Glutamatergic neuron (in vitro differentiated cells): ENCODE data around the gene TSC22D1. TPM values are rescaled to one million over a fixed set of nuclear protein-coding genes. Genes with fewer than 3 reads are reported as not detected.

ENCODE experiments used
- DNase-seq: peaks from one replicate; pipeline ENCODE4 v3.0.0; 2022
- H3K27ac Mint-ChIP-seq: one replicate; pipeline ENCODE4 v1.8.0; 2020; ENCODE audit warnings: mild to moderate bottlenecking, mixed read lengths, inconsistent platforms; ENCODE audit not compliant: unreplicated experiment
- H3K27me3 Mint-ChIP-seq: one replicate; pipeline ENCODE4 v1.8.0; 2020; ENCODE audit warnings: mild to moderate bottlenecking, moderate library complexity, mixed read lengths, inconsistent platforms; ENCODE audit not compliant: unreplicated experiment
- H3K36me3 Mint-ChIP-seq: one replicate; pipeline ENCODE4 v1.8.0; 2020; ENCODE audit warnings: mild to moderate bottlenecking, mixed read lengths, inconsistent platforms; ENCODE audit not compliant: unreplicated experiment
- H3K4me1 Mint-ChIP-seq: one replicate; pipeline ENCODE4 v1.8.0; 2020; ENCODE audit warnings: mild to moderate bottlenecking, low read depth, mixed read lengths, inconsistent platforms; ENCODE audit not compliant: unreplicated experiment
- H3K4me3 Mint-ChIP-seq: one replicate; pipeline ENCODE4 v1.8.0; 2020; ENCODE audit warnings: mild to moderate bottlenecking, mixed read lengths, inconsistent platforms; ENCODE audit not compliant: unreplicated experiment
- H3K9me3 Mint-ChIP-seq: one replicate; pipeline ENCODE4 v1.8.0; 2020; ENCODE audit warnings: mild to moderate bottlenecking, moderate library complexity, mixed read lengths, inconsistent platforms; ENCODE audit not compliant: unreplicated experiment
- CTCF ChIP-seq: fragments of 200-600 bp; sonication (generic); IDR thresholded peaks from one replicate; pipeline ENCODE4 v1.5.0; 2021; ENCODE audit not compliant: partially characterized antibody, unreplicated experiment
- total RNA-seq: library from RNA; stranded (reverse); fragmentation: NEBNext Ultra II Directional; extraction: Animal tissue kit (Norgen Biotek cat#: 25700); gene quantifications from one replicate; pipeline ENCODE4 v1.2.1, GENCODE V29; 2021; ENCODE audit not compliant: unreplicated experiment

TSC22D1 gene
- total RNA-seq, 1 donor from 2014 or later, result 111 TPM

GRCh38 chr13:44487989-44488388, 88.1 kb downstream of the TSC22D1 start:
- no peak for DNase-seq
- Mint-ChIP-seq H3K27ac (no peak overlapping the region), H3K4me3 (no peak overlapping the region), H3K9me3 (no peaks in the 10 kb centered on the region), H3K36me3 (no peaks in the 10 kb centered on the region), H3K27me3 (no peaks in the 10 kb centered on the region), H3K4me1 (peaks cover 3% of the 10 kb centered on the region)
- TF ChIP-seq CTCF, result no peak

DNA sequence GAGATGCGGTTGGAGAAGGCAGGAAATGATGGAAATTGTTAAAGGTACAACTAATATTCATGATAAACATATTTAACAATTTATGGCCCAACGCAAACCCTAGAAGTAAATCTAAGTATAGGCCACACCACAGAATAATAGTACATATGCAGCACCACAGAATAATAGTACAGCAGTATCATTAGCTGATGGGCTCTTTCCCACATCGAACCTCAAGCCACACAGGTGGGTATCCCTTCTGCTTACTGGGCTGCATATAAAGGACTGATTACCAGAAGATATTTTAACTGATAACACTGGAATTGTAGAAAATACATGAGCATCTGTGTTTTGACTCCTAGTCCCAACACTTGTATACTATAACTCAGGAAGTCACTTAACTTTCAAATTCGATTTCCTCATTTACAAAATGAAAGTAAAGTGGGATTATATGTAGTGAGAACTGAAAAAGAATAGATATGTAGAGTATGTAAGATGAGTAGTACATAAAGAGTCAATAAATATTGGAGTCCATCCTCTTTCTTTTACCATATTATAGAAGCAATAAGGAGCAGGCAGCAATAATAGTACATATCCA, 91.5 kb downstream of the TSC22D1 start:
- H3K4me3 Mint-ChIP-seq, result no peak overlapping the region
- TF ChIP-seq CTCF, result no peak
- H3K36me3 Mint-ChIP-seq, result no peaks in the 10 kb centered on the region
- no peak overlapping the region for H3K27ac Mint-ChIP-seq
- no peaks in the 10 kb centered on the region for H3K9me3 Mint-ChIP-seq
- H3K27me3 Mint-ChIP-seq, result no peaks in the 10 kb centered on the region
- no peak for DNase-seq
- no peaks in the 10 kb centered on the region for H3K4me1 Mint-ChIP-seq

DNA sequence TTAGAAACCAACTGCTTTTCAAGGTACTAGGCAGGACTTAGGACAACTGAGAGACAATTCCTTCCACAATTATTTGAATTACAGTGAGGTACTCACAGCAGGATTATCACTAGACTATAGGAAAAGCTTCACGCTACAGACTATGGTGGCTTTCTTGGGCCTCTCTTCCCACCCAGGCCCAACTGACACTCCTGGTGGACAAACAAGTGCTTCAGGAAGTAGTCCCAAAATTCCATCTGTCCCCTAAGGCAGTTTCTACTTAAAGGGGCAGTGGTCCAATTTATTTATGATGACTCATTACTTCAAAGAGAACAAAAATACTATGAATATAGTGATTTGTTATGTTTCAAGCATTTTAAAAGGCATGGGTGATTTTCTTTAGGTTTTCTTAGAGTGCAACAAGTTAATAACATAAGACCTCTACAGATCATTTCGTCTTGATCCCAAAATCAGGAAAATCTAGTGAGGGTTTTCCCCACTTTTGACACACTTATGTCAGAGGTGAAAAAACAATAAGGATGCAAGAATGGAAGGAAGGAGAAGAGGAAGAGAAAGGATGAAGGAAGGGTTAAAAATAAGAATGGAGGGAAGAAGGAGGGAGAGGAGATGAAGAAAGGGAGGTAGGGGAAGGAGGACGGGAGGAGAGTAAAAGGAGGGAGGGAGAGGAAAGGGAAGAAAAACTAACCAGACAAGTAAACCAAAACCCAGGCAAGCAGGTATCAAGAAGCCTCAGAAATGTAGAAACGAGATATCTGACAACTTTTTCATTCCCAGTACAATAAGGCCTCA, 101.8 kb downstream of the TSC22D1 start:
- peaks cover 2% of the 10 kb centered on the region for H3K27me3 Mint-ChIP-seq
- no peak for TF ChIP-seq CTCF
- DNase-seq, result no peak
- no peaks in the 10 kb centered on the region for H3K9me3 Mint-ChIP-seq
- no peak overlapping the region for H3K4me3 Mint-ChIP-seq
- no peaks in the 10 kb centered on the region for H3K36me3 Mint-ChIP-seq
- H3K4me1 Mint-ChIP-seq, result peaks cover 1% of the 10 kb centered on the region
- no peak overlapping the region for H3K27ac Mint-ChIP-seq

DNA sequence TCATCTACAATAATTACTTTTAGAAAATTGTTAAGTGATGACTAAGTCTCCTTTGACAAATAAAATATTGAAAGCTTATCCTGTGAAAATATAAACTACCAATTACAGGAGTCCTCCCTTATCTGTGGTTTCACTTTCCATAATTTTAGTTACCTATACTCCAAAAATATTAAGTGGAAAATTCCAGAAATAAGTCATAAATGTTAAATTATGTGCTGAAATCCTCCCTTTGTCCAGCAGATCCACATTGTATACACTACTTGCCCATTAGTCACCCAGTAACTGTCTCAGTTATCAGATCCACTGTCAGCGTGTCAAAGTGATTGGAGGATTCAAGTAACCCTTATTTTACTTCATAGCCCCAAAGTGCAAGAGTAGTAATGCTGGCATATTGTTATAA, 104.4 kb downstream of the TSC22D1 start:
- no peaks in the 10 kb centered on the region for H3K36me3 Mint-ChIP-seq
- H3K27me3 Mint-ChIP-seq, result peaks cover 2% of the 10 kb centered on the region
- H3K4me1 Mint-ChIP-seq, result peaks cover 6% of the 10 kb centered on the region
- H3K27ac Mint-ChIP-seq, result no peak overlapping the region
- H3K9me3 Mint-ChIP-seq, result no peaks in the 10 kb centered on the region
- no peak for TF ChIP-seq CTCF
- H3K4me3 Mint-ChIP-seq, result no peak overlapping the region
- DNase-seq, result no peak
